Naive thymus-derived CD4-positive, alpha-beta T cell (primary cell): Measurements from ENCODE around the gene SPEF2. TPM values are rescaled to one million over a fixed set of nuclear protein-coding genes. Genes with fewer than 3 reads are reported as not detected.
"Not testable (repeated sequence)": the region's sequence is repeated elsewhere in the genome, so short reads cannot be mapped to it uniquely, and the experiment has no call there.

Experiments used
- ATAC-seq: fragments of 150-1000 bp; cut with Tn5 transposase; 2 replicates; pipeline ENCODE4 v1.10.0; 2021; ENCODE audit warnings: mild to moderate bottlenecking, moderate library complexity
- CTCF ChIA-PET: fragments of 350-600 bp; sonication (Branson Sonifier 250); formaldehyde crosslinking; loops from one replicate; lab custom pipeline; 2021; ENCODE audit warnings: antibody characterized with exemption; lab: Charles Lee
- POLR2A ChIA-PET: fragments of 350-600 bp; sonication (Branson Sonifier 250); formaldehyde crosslinking; loops from one replicate; lab custom pipeline; 2021; ENCODE audit warnings: antibody characterized with exemption, inconsistent platforms; lab: Charles Lee
- DNase-seq, 9 donors: peaks; one replicate each; pipeline versions ENCODE4 v3.0.0 to v3.0.0-alpha.2; 2020 to 2022; ENCODE audit warnings: mixed read lengths in 1 of 9
- H3K27ac ChIP-seq: one replicate; pipeline ENCODE4 v1.7.0; 2013; ENCODE audit warnings: mild to moderate bottlenecking, low read depth, low read length, moderate library complexity
- H3K27me3 ChIP-seq, 2 donors: one replicate each; pipeline ENCODE4 v1.7.0; 2013; ENCODE audit warnings: low read length in 2 of 2, mild to moderate bottlenecking in 2 of 2, moderate library complexity in 2 of 2; ENCODE audit not compliant: control insufficient read depth in 2 of 2, insufficient read depth in 2 of 2
- H3K36me3 ChIP-seq, 3 experiments: 1 replicate in 2 of 3; 2 replicates in 1 of 3; pipeline ENCODE4 v1.7.0; 2013; ENCODE audit warnings: low read length in 3 of 3, mild to moderate bottlenecking in 3 of 3, moderate library complexity in 1 of 3; ENCODE audit not compliant: insufficient read depth in 3 of 3, control insufficient read depth in 2 of 3
- H3K4me1 ChIP-seq, 2 donors: one replicate each; pipeline ENCODE4 v1.7.0; 2013; ENCODE audit warnings: low read length in 2 of 2, mild to moderate bottlenecking in 2 of 2, moderate library complexity in 1 of 2; ENCODE audit not compliant: control insufficient read depth in 2 of 2, insufficient read depth in 2 of 2
- H3K4me3 ChIP-seq: 2 replicates; pipeline ENCODE4 v1.7.0; 2013; ENCODE audit warnings: mild to moderate bottlenecking, low read length
- H3K9me3 ChIP-seq, 3 experiments: 1 replicate in 2 of 3; 2 replicates in 1 of 3; pipeline ENCODE4 v1.7.0; 2013; ENCODE audit warnings: low read length in 3 of 3; ENCODE audit not compliant: control insufficient read depth in 2 of 3
- H3K27ac Mint-ChIP-seq, 9 donors: one replicate each; pipeline ENCODE4 v1.8.0; 2020 to 2022; ENCODE audit warnings: mixed read lengths in 9 of 9, mild to moderate bottlenecking in 8 of 9, moderate library complexity in 5 of 9, inconsistent platforms in 2 of 9
- H3K27me3 Mint-ChIP-seq, 5 donors: one replicate each; pipeline ENCODE4 v1.8.0; 2021 to 2022; ENCODE audit warnings: mixed read lengths in 5 of 5, mild to moderate bottlenecking in 1 of 5
- H3K36me3 Mint-ChIP-seq, 5 donors: one replicate each; pipeline ENCODE4 v1.8.0; 2020 to 2022; ENCODE audit warnings: mixed read lengths in 5 of 5, mild to moderate bottlenecking in 3 of 5, inconsistent platforms in 1 of 5
- H3K4me1 Mint-ChIP-seq, 7 donors: one replicate each; pipeline ENCODE4 v1.8.0; 2020 to 2022; ENCODE audit warnings: mixed read lengths in 7 of 7, mild to moderate bottlenecking in 3 of 7, inconsistent platforms in 1 of 7
- H3K4me3 Mint-ChIP-seq, 10 donors: one replicate each; pipeline ENCODE4 v1.8.0; 2020 to 2022; ENCODE audit warnings: mild to moderate bottlenecking in 10 of 10, mixed read lengths in 10 of 10, moderate library complexity in 6 of 10, inconsistent platforms in 2 of 10
- H3K9me3 Mint-ChIP-seq, 11 donors: one replicate each; pipeline ENCODE4 v1.8.0; 2020 to 2022; ENCODE audit warnings: mixed read lengths in 11 of 11, mild to moderate bottlenecking in 4 of 11, inconsistent platforms in 1 of 11, moderate library complexity in 1 of 11
- intact Hi-C, 2 donors: fragments of 100-400 bp; cut with micrococcal nuclease; formaldehyde crosslinking; loops; one replicate each; pipeline ENCODE4 v1.15.1; 2023
- polyA plus RNA-seq, 2 donors: library from polyadenylated mRNA; unstranded; fragments of 300-500 nt; fragmentation: Illumina TruSeq; gene quantifications; one replicate each; pipeline ENCODE4 v1.2.3, GENCODE V29; 2021
- total RNA-seq, 6 experiments: library from RNA in 5 of 6; stranded (reverse) in 5 of 6; gene quantifications; 1 replicate in 5 of 6; 2 replicates in 1 of 6; pipeline ENCODE4 v1.2.3 and lab custom pipeline; 2021 to 2026

SPEF2 gene
- total and polyA plus RNA-seq, 7 experiments from 2014 or later = 5.5 to 13.5 (median 7.7) TPM

- Histone ChIP-seq H3K4me3 (peak overlapping the region; percentile 2), H3K27me3 (no peaks in the 10 kb centered on the region), H3K36me3 (no peaks in the 10 kb centered on the region), H3K9me3 (no peaks in the 10 kb centered on the region), H3K4me1 (peaks cover 60 to 61% of the 10 kb centered on the region in 2 donors), H3K27ac (peak overlapping the region; percentile 53)
- Mint-ChIP-seq H3K27ac (peak overlapping the region; percentile 82 to 97 (median 89)), H3K4me1 (peaks cover 46 to 100% (median 97%) of the 10 kb centered on the region in 7 donors), H3K9me3 (peaks cover 0 to 11% (median 0%) of the 10 kb centered on the region in 11 donors), H3K4me3 (peak overlapping the region; percentile 31 to 87 (median 72)), H3K27me3 (no peaks in the 10 kb centered on the region), H3K36me3 (peaks cover 0 to 37% (median 0%) of the 10 kb centered on the region in 5 donors)
- peak in 3 of 9 donors; percentile 30 to 47 (median 41) for DNase-seq
- ATAC-seq = peak; percentile 55
- intact Hi-C loops = loop anchor here (1.0 kb wide), 3 partner anchors 9 to 18 kb away; no protein-coding TSS in a partner anchor
- POLR2A ChIA-PET = interaction anchor here (0.7 to 21.7 kb wide), 8 partner anchors 9 to 33 kb away, joined by 3 to 1069 read pairs (median 6); partner anchors contain the start of gene IL7R
- CTCF ChIA-PET = no interaction called here
These were observed 218.4 kb downstream of the SPEF2 start for GRCh38 chr5:35835796-35836742.

GRCh38 chr5:35838370-35839042, 220.8 kb downstream of the SPEF2 start:
- ChIA-PET CTCF (no interaction called here), POLR2A (interaction anchor here (1.2 to 2.8 kb wide), 6 partner anchors 11 to 58 kb away, joined by 3 to 38 read pairs (median 8); partner anchors contain the start of gene IL7R)
- no peak for DNase-seq
- Mint-ChIP-seq H3K4me1 (peaks cover 34 to 85% (median 78%) of the 10 kb centered on the region in 7 donors), H3K27me3 (no peaks in the 10 kb centered on the region), H3K4me3 (peak overlapping the region; percentile 4 to 68 (median 31)), H3K27ac (peak overlapping the region in 8 of 9 donors; percentile 15 to 97 (median 66)), H3K9me3 (peaks cover 0 to 14% (median 4%) of the 10 kb centered on the region in 11 donors), H3K36me3 (peaks cover 4 to 38% (median 4%) of the 10 kb centered on the region in 5 donors)
- Histone ChIP-seq H3K27ac (no peak overlapping the region), H3K27me3 (no peaks in the 10 kb centered on the region), H3K4me1 (peaks cover 36 to 39% of the 10 kb centered on the region in 2 donors), H3K9me3 (no peaks in the 10 kb centered on the region), H3K36me3 (no peaks in the 10 kb centered on the region), H3K4me3 (no peak overlapping the region)
- intact Hi-C loops = no loop called here
- ATAC-seq = no peak

DNA sequence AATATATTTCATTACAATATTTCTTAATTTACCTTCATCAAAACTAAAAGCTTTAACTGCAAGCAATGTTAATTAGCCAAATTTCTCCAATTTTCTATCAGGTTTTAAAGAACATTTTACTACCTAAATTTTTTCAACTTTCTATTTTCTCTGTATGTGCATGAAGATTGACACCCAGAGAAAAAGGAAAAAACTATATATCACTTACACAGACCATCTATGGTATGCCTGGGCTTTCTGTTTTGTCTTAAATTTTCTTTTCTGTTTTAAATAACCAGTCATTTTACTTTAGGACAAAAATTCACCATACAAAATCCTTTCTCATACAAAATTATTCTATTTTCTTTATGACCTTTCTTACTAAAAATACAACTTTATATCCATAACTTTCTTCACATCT, 225.2 kb downstream of the SPEF2 start:
- CTCF ChIA-PET = interaction anchor here (1.4 kb wide), 1 partner anchor 9 kb away, joined by 3 read pairs; no protein-coding TSS in a partner anchor

DNA sequence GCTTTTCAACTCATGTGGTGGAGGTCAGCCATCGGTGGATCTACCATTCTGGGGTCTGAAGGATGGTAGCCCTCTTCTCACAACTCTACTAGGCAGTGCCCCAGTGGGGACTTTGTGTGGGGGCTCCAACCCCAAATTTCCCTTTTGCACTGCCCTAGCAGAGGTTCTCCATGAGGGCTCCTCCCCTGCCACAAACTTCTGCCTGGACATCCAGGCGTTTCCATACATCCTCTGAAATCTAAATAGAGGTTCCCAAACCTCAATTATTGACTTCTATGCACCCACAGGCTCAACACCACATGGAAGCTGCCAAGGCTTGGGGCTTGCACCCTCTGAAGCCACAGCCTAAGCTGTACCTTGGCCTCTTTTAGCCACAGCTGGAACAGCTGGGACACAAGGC, 227.8 kb downstream of the SPEF2 start:
- H3K27ac ChIP-seq, H3K27me3 Mint-ChIP-seq, H3K27me3 ChIP-seq, ATAC-seq, H3K4me3 Mint-ChIP-seq, DNase-seq, H3K4me3 ChIP-seq, intact Hi-C loops, H3K36me3 ChIP-seq: not testable (repeated sequence)
- Histone ChIP-seq H3K4me1 (peaks cover 5 to 11% of the 10 kb centered on the region in 2 donors), H3K9me3 (peaks cover 8 to 13% (median 8%) of the 10 kb centered on the region in 3 experiments)
- H3K27ac Mint-ChIP-seq = peak overlapping the region in 1 of 9 donors; percentile 12
- ChIA-PET POLR2A (interaction anchor here (0.8 to 1.5 kb wide), 6 partner anchors 9 to 26 kb away, joined by 3 to 4 read pairs (median 3); no protein-coding TSS in a partner anchor), CTCF (interaction anchor here (0.6 kb wide), 1 partner anchor 15 kb away, joined by 3 read pairs; no protein-coding TSS in a partner anchor)
- peaks cover 3 to 50% (median 24%) of the 10 kb centered on the region in 11 donors for H3K9me3 Mint-ChIP-seq
- H3K36me3 Mint-ChIP-seq = peaks cover 16 to 51% (median 29%) of the 10 kb centered on the region in 5 donors
- peaks cover 2 to 50% (median 20%) of the 10 kb centered on the region in 7 donors for H3K4me1 Mint-ChIP-seq

More for the DNA sequence above, 225.2 kb downstream of the SPEF2 start:
- peaks cover 12 to 54% (median 37%) of the 10 kb centered on the region in 7 donors for H3K4me1 Mint-ChIP-seq
- H3K9me3 ChIP-seq = peaks cover 8 to 13% (median 8%) of the 10 kb centered on the region in 3 experiments
- intact Hi-C loops = no loop called here
- peaks cover 0 to 7% of the 10 kb centered on the region in 2 donors for H3K4me1 ChIP-seq
- no peak overlapping the region for H3K4me3 Mint-ChIP-seq
- DNase-seq (no peak), ATAC-seq (no peak)
- H3K27ac Mint-ChIP-seq = no peak overlapping the region
- no peaks in the 10 kb centered on the region for H3K27me3 ChIP-seq
- POLR2A ChIA-PET = interaction anchor here (1.2 to 2.6 kb wide), 3 partner anchors 12 to 20 kb away, joined by 3 to 9 read pairs (median 9); partner anchors contain the start of gene IL7R
- H3K36me3 Mint-ChIP-seq = peaks cover 16 to 60% (median 29%) of the 10 kb centered on the region in 5 donors
- no peak overlapping the region for H3K4me3 ChIP-seq
- peaks cover 3 to 50% (median 24%) of the 10 kb centered on the region in 11 donors for H3K9me3 Mint-ChIP-seq
- H3K36me3 ChIP-seq = no peaks in the 10 kb centered on the region
- H3K27me3 Mint-ChIP-seq = no peaks in the 10 kb centered on the region
- H3K27ac ChIP-seq = no peak overlapping the region

GRCh38 chr5:35847491-35847890, 229.8 kb downstream of the SPEF2 start:
- H3K4me1 Mint-ChIP-seq = peaks cover 10 to 60% (median 30%) of the 10 kb centered on the region in 7 donors
- CTCF ChIA-PET = no interaction called here
- Histone ChIP-seq H3K36me3 (no peaks in the 10 kb centered on the region), H3K4me1 (peaks cover 21 to 31% of the 10 kb centered on the region in 2 donors), H3K9me3 (peaks cover 8 to 13% (median 8%) of the 10 kb centered on the region in 3 experiments), H3K27ac (no peak overlapping the region), H3K4me3 (no peak overlapping the region), H3K27me3 (no peaks in the 10 kb centered on the region)
- intact Hi-C loops = no loop called here
- peak overlapping the region in 1 of 9 donors; percentile 69 for H3K27ac Mint-ChIP-seq
- DNase-seq (no peak), ATAC-seq (no peak)
- H3K9me3 Mint-ChIP-seq = peaks cover 3 to 50% (median 23%) of the 10 kb centered on the region in 11 donors
- POLR2A ChIA-PET = interaction anchor here (18.2 kb wide), 1 partner anchor 57 kb away, joined by 979 read pairs; no protein-coding TSS in a partner anchor
- H3K36me3 Mint-ChIP-seq = peaks cover 16 to 46% (median 29%) of the 10 kb centered on the region in 5 donors
- peak overlapping the region in 1 of 10 donors; percentile 39 for H3K4me3 Mint-ChIP-seq
- H3K27me3 Mint-ChIP-seq = no peaks in the 10 kb centered on the region
